NCI-H2227 (cell line): ENCODE measurements around the gene MAP3K9.

Experiments
- DNase-seq: peaks from one replicate; lab custom pipeline; 2025; ENCODE audit not compliant: unreplicated experiment; lab: John Stamatoyannopoulos, UW

MAP3K9 gene

GRCh38 chr14:70821584-70822529 lies 12.5 kb upstream of the MAP3K9 start:
- DNase-seq: peak; percentile 71

- no peak for DNase-seq
Observed at GRCh38 chr14:70816525-70816924, 7.2 kb upstream of the MAP3K9 start.

GRCh38 chr14:70814466-70814865 lies 5.2 kb upstream of the MAP3K9 start:
- no peak for DNase-seq

- DNase-seq: no peak
Observed at GRCh38 chr14:70812124-70812818, 3.0 kb upstream of the MAP3K9 start.

GRCh38 chr14:70811578-70811977 lies 2.3 kb upstream of the MAP3K9 start:
- no peak for DNase-seq

- no peak for DNase-seq
Observed at GRCh38 chr14:70811050-70811449, 1.7 kb upstream of the MAP3K9 start.

GRCh38 chr14:70810621-70811020 lies 1.3 kb upstream of the MAP3K9 start:
- no peak for DNase-seq

GRCh38 chr14:70808416-70809224 lies 693 bp downstream of the MAP3K9 start:
- DNase-seq: peak; percentile 62

GRCh38 chr14:70807898-70808415 lies 1.4 kb downstream of the MAP3K9 start:
- DNase-seq: peak; percentile 53

GRCh38 chr14:70804556-70805162 lies 4.7 kb downstream of the MAP3K9 start:
- DNase-seq: no peak

- DNase-seq: no peak
Observed at GRCh38 chr14:70803321-70804310, 5.7 kb downstream of the MAP3K9 start.

GRCh38 chr14:70802379-70802778 lies 6.9 kb downstream of the MAP3K9 start:
- no peak for DNase-seq

GRCh38 chr14:70801836-70802235 lies 7.5 kb downstream of the MAP3K9 start:
- no peak for DNase-seq

GRCh38 chr14:70796551-70796950 lies 12.8 kb downstream of the MAP3K9 start:
- DNase-seq: no peak

GRCh38 chr14:70794294-70794693 lies 15.0 kb downstream of the MAP3K9 start:
- no peak for DNase-seq

- no peak for DNase-seq
Observed at GRCh38 chr14:70793637-70794036, 15.7 kb downstream of the MAP3K9 start.

GRCh38 chr14:70792939-70793338 lies 16.4 kb downstream of the MAP3K9 start:
- no peak for DNase-seq

- DNase-seq: no peak
Observed at GRCh38 chr14:70791971-70792370, 17.3 kb downstream of the MAP3K9 start.

GRCh38 chr14:70789961-70790360 lies 19.4 kb downstream of the MAP3K9 start:
- DNase-seq: no peak
